HG02981 (cell line): ENCODE results near the gene MYO1D.
"Not testable (repeated sequence)": the region's sequence is repeated elsewhere in the genome, so short reads cannot be mapped to it uniquely, and the experiment has no call there.

Source experiments
- ATAC-seq: cut with Tn5 transposase; IDR thresholded peaks from one replicate; pipeline ENCODE4 v1.9.1; 2021; ENCODE audit warnings: mild to moderate bottlenecking, moderate library complexity; ENCODE audit not compliant: unreplicated experiment

Gene MYO1D

DNA sequence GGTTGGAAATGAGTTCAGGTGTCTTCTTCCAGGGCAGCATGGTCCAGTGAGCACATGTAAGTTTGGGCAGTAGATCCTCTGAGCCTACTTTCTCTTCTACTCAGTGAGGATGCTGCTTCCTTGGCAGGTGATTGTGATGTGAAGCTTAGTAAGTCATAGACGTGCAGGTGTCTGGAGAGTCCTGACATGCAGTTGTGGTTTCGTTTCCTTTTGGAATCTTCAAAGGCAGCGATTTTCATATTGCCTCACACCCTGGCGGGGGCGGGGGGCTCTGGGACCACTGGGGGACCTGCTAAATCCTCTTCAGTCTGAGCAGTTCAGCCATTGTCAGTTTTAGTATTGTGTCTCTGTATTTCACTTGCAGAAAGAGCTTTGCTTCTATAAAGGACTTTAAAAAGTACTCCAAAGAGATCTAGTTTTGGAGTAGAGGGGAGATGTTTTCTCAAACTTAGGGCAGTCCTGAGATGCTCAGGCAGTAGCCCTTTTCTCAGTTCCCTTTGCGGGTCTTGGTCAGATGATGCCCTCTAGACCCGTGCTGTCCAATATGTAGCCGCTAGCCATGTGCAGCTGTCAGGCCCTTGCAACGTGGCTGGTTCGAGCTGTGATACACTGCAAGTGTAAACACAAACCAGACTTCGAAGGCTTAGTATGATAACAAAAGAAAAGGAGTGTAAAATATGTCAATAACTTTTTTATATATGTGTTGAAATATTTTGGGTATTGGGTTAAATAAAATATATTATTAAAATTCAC, 394.2 kb downstream of the MYO1D start:
- no peak for ATAC-seq

DNA sequence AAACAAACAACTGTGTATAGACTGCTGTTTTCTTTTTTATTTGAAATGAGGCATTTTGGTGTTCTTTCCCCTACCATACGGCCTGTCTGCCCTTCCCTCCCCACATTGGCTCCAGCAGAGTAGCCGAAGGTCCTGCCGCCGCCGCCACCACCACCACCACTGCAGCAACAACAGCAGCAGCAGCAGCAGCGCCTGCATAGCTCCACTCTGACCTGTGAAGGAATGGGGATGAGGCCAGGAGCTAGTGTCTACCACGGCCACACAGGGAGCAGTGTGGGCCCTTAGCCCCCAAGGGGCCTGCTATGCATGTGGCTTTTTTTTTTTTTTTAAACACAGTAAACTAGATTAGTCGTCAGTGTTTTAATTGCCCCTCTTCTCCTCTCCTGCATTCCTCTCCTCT, 395.7 kb downstream of the MYO1D start:
- ATAC-seq: no peak

DNA sequence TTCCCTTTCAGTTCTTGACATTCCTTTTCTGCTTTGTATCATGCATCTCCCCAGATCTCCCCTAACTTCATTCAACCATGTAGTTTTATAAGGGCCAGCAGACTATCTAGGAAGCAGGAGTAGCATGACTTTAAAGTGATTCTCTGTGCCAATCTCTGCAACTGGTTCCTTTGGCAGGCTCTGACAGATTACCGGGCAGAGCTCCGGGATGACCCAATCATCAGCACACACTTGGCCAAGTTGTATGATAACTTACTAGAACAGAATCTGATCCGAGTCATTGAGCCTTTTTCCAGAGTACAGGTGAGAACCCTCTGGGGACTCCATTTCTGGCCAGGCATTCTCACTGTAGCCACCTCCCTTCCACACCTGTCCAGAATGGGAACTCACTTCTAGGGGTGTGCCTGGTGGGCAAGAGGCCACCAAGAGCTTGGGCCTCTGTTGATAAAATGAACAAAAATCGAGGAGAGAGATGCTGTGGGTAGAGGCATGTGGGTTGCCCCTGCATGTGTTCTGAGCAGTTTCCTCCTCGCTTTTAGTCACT, 397.8 kb downstream of the MYO1D start:
- no peak for ATAC-seq

DNA sequence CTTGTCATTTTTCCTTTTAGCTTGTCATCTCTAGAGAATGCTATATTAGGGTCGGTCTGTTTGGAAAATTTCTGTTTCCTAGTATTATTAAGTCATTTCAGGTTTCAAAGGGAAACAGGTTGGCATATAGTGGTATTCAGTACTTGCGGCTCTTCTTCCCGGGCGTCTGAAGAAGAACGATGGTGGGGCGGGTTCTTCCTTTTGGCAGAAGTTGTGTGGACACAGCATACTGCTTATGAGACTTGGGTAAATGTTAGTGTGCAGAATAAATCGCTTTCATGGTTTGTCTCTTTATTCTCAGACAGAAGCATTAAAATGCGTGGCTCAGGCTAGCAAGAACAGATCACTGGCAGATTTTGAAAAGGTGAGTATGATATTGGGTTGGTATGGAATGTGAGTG, 399.7 kb downstream of the MYO1D start:
- ATAC-seq: no peak

DNA sequence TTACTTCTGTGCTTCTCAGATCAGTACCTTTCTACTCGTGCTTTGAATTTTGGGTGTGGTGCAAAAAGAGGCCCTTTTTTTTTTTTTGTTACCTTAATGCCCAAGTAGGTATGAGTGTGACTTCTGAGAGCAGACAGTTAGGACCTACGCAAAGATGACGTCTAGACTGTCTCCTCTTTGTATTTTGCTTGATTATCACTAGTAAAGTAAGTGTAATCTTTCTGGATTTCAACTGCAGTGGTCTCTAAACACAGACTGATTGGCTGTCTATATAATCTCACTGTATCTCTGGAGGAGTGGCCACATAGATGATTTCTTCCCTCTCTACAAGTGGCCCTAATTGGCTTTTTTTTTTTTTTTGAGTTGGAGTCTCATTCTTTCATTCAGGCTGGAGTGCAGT, 401.7 kb downstream of the MYO1D start:
- no peak for ATAC-seq

DNA sequence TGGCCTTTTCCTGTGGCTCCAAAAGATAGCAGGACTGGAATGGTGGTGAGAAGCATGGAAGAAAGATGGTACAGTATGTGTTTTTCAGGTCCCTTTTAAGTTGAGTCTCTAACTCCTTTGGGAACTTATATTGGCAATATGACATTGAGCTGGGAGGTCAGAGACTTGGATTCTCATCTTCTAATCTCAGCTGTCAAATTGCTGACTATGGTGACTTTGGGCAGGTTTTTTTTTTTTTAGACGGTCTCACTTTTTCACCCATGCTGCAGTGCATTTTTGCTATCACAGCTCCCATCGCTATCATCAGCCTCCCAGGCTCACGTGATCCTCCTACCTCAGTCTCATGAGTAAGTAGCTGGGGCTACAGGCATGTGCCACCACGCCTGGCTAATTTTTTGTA, 405.3 kb downstream of the MYO1D start:
- ATAC-seq: no peak

DNA sequence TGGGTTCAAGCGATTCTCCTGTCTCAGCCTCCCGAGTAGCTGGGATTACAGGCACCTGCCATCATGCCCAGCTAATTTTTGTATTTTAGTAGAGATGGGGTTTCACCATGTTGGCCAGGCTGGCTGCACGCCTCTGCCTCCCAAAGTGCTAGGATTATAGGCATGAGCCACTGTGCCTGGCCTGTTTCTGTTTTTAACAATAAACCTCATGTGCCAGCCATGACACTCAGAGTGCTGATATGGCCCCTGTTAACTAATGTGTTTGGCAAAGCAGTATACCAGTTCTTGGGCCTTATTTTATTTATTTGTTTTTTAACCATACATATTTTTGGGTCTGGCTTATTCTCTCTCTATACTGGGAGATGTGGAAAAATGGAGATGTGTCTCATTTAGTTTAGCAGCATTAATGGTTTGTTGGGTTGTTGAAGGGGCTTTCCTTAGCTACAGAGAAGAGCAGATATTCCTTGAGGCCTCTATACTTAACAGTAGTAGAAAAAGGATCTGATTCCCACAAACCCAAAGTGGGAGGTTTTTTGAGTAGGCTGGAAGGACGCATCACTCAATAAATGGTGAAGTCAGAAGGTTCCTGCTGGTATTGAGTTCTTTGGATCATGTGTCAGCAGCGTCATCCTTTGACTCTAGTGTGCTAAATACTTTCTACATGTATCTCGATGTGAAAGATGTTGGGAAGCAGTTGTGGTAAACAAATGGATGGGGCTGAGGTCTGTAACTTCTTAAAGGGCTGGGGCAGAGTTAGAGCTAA, 406.3 kb downstream of the MYO1D start:
- ATAC-seq: no peak

DNA sequence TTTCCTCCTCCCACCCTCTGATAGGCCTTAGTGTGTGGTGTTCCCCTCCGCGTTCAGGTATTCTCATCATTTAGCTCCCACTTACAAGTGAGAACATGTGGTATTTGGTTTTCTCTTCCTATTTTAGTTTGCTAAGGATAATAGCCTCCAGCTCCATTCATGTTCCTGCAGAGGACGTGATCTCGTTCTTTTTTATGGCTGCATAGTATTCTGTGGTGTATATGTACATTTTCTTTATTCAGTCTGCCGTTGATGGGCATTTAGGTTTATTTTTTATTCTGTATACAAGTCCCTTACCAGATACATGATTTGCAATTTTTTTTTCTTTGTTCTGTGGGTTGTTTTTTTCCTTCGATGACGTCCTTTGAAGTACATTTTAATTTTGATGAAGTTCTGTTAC, 409.0 kb downstream of the MYO1D start:
- ATAC-seq: no peak

DNA sequence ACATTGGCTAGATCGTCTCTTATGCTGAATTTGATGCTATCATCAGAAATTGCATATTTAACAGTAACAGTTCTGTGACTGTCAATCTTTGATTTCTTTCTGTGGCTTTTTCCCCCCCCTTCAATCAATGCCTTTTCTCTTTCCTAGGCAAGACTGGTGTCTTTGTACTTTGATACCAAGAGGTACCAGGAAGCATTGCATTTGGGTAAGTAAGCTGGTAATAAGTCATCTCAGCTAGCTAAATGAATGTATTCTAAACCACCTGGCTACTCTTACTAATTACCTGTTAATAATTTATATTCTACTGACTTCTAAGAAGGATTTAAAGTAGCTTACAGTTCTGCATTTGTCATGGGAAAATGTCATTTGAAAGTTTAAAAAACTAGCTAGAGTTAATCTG, 412.6 kb downstream of the MYO1D start:
- no peak for ATAC-seq

DNA sequence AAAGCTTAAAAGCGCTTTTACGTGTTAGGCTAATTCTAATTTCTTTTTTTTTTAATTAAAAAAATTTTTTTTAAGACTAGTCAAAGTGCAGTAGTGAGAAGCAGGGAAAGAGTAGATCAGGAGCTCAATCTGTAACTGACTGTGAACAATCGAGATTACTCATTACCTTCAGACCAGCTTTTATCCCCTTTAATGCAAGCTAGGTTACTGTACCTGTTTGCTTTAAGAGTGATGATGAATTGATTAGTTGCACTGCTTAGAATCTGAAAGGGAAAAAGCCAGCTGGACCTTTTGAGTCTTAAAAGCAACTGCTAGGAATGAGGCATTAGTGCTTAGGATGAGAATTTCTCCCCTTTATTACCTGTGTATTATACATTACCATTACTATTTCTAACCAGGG, 413.6 kb downstream of the MYO1D start:
- ATAC-seq: no peak

DNA sequence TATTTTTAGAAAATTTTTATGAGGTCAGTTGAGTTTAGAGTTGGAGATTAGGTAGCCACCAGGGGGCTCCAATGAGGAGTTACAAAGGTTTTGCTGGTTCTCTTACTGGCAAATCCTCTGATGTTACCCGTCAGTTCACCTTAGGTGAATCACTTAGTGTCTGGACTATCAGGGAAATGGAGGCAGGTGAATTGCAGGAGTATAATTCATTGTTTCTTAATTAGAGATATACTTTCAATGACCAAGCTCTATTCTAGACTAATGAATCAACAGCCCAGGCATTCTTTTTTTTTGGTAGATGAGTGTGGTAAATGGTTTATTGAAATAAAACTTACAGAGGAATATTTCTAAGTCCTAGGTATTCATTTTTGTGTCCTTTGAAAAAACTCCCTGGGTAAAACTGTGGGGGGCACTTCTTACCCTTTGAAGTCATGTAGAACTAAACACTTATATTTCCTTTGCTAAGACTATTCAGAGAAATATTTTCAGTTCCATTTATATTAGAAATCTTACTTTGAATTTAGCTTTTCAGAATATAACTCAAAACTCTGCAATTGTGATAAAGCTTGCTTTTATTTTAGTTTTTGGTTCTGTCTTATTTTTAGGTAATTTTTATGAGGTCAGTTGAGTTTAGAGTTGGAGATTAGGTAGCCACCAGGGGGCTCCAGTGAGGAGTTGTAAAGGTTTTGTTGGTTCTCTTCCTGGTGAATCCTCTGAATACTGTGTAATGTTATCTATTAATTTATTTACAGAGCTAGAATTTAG, 414.9 kb downstream of the MYO1D start:
- ATAC-seq: no peak

DNA sequence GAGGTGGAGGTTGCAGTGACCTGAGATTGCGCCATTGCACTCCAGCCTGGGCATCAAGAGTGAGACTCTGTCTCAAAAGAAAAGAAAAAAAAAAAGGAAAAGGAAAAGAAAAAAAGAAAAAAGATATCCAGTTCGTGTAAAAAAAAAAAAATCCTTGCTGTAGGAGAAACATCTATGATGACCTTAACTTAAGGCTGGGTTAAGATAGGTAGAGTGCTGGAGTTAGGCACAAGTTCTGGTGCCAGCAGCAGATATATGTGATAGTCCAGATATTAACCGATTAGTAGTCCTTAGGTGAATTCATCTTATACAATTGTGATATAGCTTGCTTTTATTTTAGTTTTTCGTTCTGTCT, 415.4 kb downstream of the MYO1D start:
- ATAC-seq: no peak

DNA sequence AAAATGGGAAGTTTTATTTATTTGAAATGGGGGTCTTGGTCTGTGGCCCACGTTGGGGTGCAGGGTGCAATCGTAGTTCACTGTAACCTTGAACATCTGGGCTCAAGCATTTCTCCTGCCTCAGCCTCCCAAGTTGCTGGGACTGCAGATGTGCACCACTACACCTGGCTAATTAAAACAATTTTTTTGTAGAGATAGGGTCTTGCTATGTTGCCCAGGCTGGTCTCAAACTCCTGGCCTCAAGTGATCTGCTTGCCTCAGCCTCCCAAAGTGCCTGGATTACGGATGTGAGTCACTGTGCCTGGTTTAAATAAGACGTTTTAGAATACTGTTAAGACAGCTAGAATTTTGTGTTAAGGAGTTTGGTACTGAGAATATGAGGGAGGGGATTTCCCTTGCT, 416.9 kb downstream of the MYO1D start:
- ATAC-seq: no peak

DNA sequence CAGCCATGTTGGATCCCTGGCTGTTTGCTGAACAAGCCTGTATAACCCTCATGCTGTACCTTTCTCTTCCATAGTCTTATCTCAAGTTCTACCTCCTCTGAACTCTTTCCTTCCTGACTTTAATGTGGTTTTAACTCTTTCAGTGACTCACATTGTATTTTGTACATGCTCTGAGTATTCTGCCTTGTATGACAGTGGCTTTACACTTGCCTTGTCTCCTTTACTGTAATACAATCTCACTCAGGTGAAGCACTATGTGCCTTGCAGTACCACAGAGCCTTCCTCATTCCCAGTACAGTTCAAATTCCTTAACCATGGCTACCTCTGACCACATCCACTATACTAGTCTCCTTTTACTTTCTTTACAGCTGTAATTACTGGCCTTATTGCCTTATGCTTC, 418.6 kb downstream of the MYO1D start:
- no peak for ATAC-seq

DNA sequence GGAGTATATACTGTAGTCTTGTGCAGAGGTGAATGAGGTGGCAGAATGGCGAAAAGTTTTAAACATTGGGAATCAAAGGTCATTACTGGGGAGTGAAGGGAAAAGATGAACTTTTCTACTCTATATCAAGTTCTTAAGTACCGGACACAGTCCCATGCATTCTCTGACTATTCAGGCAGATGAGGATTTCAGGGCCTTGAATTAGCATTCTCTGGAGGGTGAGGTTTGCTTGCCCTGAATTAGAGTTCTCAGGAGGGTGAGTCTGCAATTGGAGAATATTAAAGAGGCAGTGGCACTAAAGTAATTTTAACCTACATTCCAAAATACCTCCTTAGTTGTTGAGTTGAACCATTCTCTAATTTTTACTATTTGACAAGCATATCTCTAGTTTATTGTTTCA, 423.6 kb downstream of the MYO1D start:
- no peak for ATAC-seq

DNA sequence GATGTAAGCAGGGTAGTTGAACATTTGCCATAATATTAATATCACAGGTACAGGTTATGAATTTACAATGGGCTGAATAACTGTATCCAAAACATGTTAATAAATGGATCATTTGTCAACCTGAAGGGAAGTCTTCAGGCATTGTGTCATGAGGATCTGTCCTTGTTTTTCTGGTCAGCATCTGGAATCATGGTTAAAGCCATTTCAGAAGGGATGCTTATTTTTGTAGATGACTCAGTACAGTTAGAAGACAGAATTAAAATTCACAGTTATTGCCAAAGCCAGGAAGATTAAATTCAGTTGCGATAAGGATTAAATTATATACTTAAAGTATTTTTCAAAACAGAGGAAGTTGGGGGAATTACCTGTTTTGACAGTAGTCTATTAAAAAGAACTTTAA, 424.6 kb downstream of the MYO1D start:
- ATAC-seq: no peak

DNA sequence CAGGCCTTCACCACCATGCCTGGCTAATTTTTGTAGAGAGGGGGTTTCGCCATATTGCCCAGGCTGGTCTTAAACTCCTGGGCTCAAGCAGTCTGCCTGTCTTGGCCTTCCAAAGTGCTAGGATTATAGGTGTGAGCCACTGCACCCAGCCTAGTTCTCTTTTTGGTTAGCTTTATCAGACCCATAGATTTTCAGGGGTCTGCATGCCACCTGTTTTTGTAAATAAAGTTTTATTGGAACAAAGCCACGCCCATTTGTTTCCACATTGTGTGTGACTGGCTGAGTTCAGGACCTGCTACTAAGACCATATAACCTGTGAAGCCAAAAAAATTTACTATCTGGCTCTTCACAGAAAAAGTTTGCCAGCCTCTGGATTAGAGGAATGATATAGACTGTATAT, 425.0 kb downstream of the MYO1D start:
- no peak for ATAC-seq

DNA sequence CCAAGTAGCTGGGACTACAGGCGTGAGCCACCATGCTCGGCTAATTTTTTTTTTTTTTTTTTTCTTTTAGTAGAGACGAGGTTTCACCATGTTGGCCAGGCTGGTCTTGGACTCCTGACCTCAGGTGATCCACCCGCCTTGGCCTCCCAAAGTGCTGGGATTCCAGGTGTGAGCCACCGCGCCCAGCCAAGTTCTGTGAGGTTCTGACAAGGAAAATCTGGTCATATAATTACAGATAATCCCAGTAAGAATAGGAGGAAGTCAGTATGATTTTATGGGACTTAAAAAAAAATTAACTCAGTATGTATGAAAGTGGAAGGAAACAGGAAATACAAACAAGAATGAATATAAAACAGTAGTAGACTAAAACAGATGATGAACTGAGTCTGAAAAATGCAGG, 426.5 kb downstream of the MYO1D start:
- ATAC-seq: not testable (repeated sequence)

DNA sequence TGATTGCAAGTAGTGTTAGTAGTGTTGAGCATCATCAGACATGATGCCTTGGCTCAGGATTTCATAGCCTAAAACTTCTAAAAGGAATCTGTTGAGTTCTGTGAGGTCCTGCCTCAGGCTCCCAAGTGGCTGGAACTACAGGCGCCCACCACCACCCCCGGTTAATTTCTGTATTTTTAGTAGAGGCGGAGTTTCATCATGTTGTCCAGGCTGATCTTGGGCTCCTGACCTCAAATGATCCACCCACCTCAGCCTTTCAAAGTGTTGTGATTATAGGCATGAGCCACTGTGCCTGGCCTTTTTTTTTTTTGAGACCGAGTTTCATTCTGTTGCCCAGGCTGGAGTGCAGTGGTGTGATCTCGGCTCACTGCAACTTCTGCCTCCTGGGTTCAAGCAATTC, 427.0 kb downstream of the MYO1D start:
- ATAC-seq: no peak

DNA sequence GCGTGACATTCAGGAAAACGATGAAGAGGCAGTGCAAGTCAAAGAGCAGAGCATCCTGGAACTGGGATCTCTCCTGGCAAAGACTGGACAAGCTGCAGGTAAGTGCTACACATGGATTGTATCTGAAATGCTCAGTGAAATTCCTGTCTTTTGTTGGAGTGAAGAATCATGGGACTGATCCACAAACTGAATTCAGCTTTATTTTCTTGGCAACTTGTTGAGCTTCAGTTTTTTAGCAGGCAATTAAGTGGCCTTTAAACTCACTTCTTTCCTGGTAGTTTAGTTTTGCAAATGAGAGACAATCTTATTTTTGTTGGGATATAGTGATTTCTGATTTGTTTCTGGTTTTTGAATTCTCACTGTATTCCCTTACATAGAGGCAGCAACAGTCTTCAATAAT, 430.0 kb downstream of the MYO1D start:
- ATAC-seq: no peak

DNA sequence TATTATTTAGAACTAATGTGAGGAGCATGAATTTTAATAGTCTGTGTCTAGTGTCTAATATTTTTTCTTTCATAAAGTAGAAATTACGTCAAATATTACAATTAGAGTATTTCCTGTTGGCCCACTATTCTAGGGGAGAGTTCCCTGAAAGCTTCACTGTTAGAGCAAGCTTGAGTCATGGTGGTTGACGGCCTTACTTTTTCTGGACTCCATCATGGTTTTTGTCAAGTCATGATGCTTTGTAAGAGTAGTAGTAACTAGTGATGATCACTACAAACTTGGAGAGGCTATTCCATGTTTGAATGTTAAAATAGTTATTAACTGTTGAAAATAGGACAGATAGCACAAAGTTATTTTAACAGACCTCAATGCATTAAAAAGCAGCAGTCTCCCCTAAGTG, 431.0 kb downstream of the MYO1D start:
- ATAC-seq: no peak

DNA sequence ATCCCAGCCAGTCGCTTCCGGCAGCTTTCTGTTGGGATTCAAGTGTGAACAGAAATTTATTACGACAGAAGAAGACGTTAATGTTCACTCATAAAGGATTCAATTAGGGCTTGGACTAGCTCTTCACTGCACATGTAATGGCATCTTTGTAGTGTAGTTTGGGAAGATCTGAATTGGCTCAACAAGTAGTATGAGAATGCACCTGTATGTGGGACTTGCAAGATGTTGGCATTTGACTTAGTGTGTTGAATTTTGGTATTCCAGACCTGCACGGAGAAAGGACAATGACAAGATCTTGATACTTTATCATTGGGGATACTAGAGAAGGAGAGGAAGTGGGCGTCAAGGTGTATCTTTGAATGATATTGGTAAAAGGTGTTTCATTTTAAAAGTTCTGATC, 431.4 kb downstream of the MYO1D start:
- ATAC-seq: no peak
